Ecto neural progenitor cell (in vitro differentiated cells): Measurements from ENCODE around the gene TIMP1.

ENCODE experiments used
- DNase-seq: peaks from one replicate; pipeline ENCODE4 v3.0.0-alpha.2; 2018; ENCODE audit warnings: low spot score

Gene TIMP1

DNA sequence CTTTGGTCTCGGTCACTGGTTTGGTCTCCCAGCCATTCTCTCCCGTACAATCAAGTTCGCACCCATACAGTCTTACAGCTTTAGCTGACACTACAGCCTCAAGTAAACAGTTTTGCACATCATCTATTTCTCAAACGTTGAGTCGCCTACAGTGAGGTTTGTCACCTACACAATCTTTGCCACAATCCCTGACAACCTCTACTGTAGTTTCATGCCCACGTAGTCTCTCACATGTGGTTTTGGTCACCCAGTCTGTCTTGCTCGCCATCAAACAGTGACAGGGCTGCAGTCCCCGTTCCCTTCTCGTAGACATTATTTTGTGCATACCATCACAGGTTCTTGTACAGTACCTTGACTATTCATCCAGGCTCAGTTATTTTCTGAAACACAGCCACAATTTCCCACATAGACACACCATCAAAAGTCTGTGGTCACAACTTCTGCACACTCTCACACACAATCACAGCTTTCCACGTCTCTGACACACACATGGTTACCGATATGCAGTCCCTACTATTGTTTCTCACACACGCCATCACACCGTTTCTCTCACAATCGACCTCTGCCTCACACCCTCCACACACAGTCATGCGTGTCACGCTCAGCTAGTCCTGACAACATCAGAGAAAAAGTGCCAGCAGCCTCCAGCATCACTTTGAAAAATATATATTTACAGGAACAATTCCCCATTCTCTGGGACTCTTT, 52.8 kb downstream of the TIMP1 start:
- no peak for DNase-seq
